Esophagus squamous epithelium (tissue), 5 donors: ENCODE measurements around the gene RPP38. TPM values are rescaled to one million over a fixed set of nuclear protein-coding genes. Genes with fewer than 3 reads are reported as not detected.

Experiments
- DNase-seq: peaks from one replicate; lab custom pipeline; 2025; lab: John Stamatoyannopoulos, UW
- H3K27ac ChIP-seq, 4 donors: fragments of 200-600 bp; sonication (generic); one replicate each; pipeline ENCODE4 v1.5.1; 2016 to 2019; ENCODE audit warnings: mild to moderate bottlenecking in 1 of 4
- H3K27me3 ChIP-seq, 4 donors: fragments of 200-600 bp; sonication (generic); 1 replicate in 3 of 4; 2 replicates in 1 of 4; pipeline versions ENCODE4 v1.5.1 to v1.6.0; 2017 to 2021; ENCODE audit warnings: antibody characterized with exemption in 1 of 4
- H3K36me3 ChIP-seq, 3 donors: fragments of 200-600 bp; sonication (generic); one replicate each; pipeline ENCODE4 v1.5.1; 2016 to 2019
- H3K4me1 ChIP-seq, 3 donors: fragments of 200-600 bp; sonication (generic); one replicate each; pipeline ENCODE4 v1.5.1; 2017 to 2019
- H3K4me3 ChIP-seq, 4 donors: fragments of 200-600 bp; sonication (generic); 1 replicate in 3 of 4; 2 replicates in 1 of 4; pipeline ENCODE4 v1.5.1; 2016 to 2019; ENCODE audit warnings: mild to moderate bottlenecking in 2 of 4, moderate library complexity in 1 of 4
- H3K9me3 ChIP-seq, 3 donors: fragments of 200-600 bp; sonication (generic); one replicate each; pipeline ENCODE4 v1.5.1; 2016 to 2019
- CTCF ChIP-seq, 6 experiments: fragments of 450-650 bp in 4 of 6; fragments of 200-600 bp in 2 of 6; sonication (generic) in 2 of 6; IDR thresholded peaks; one replicate each; pipeline ENCODE4 v1.5.1; 2016 to 2019; ENCODE audit warnings: antibody characterized with exemption in 6 of 6, mild to moderate bottlenecking in 4 of 6, moderate library complexity in 4 of 6
- POLR2A ChIP-seq, 4 donors: fragments of 450-650 bp; IDR thresholded peaks; one replicate each; pipeline ENCODE4 v1.6.1; 2017; ENCODE audit warnings: antibody characterized with exemption in 4 of 4, mild to moderate bottlenecking in 4 of 4, moderate library complexity in 3 of 4
- WGBS, 2 donors: methylation state at CpG; one replicate each; pipeline ENCODE4 v1.1.5; 2018; 5-methylcytosine and 5-hydroxymethylcytosine counted together
- intact Hi-C: fragments of 100-400 bp; cut with DNase I; formaldehyde crosslinking; loops from one replicate; pipeline ENCODE4 v1.15.0; 2022
- total RNA-seq, 4 donors: library from RNA; depleted of rRNA; stranded (reverse); fragments of >200 nt; gene quantifications; one replicate each; pipeline ENCODE4 v1.1.0, GENCODE V29; 2016
- donor health status: DM: yes; HTN: yes; CAD: no.

Gene RPP38
- total RNA-seq, 4 donors from 2014 or later = 10.8 to 21.0 (median 14.8) TPM

- TF ChIP-seq POLR2A (IDR thresholded peaks at IDR 0.05) (no peak), CTCF (IDR thresholded peaks at IDR 0.05) (no peak)
- 89 to 91% methylated on average over 4 of the region's 4 CpGs for WGBS, 2 donors
- H3K4me1 ChIP-seq = peaks cover 16 to 33% (median 21%) of the 10 kb centered on the region in 3 donors
- H3K9me3 ChIP-seq = no peaks in the 10 kb centered on the region
- no peak for DNase-seq
- intact Hi-C loops = loop anchor here (10.0 kb wide), 1 partner anchor 145 kb away; the partner anchor contains the start of genes DCLRE1C and MEIG1
- no peak overlapping the region for H3K4me3 ChIP-seq
- peaks cover 0 to 43% (median 21%) of the 10 kb centered on the region in 3 donors for H3K36me3 ChIP-seq
- no peak overlapping the region for H3K27ac ChIP-seq
- H3K27me3 ChIP-seq = no peaks in the 10 kb centered on the region
These were observed 2.7 kb downstream of the RPP38 start for GRCh38 chr10:15099886-15100285.

GRCh38 chr10:15103513-15103912, 6.4 kb downstream of the RPP38 start:
- peaks cover 8 to 26% (median 13%) of the 10 kb centered on the region in 3 donors for H3K4me1 ChIP-seq
- H3K36me3 ChIP-seq = peaks cover 0 to 77% (median 23%) of the 10 kb centered on the region in 3 donors
- H3K4me3 ChIP-seq = no peak overlapping the region
- DNase-seq = no peak
- H3K27ac ChIP-seq = no peak overlapping the region
- 87 to 93% methylated on average over 8 to 9 of the region's 9 CpGs for WGBS, 2 donors
- TF ChIP-seq CTCF (IDR thresholded peaks at IDR 0.05) = no peak
- intact Hi-C loops = no loop called here
- H3K9me3 ChIP-seq = no peaks in the 10 kb centered on the region
- H3K27me3 ChIP-seq = no peaks in the 10 kb centered on the region

GRCh38 chr10:15106352-15107013, 9.3 kb downstream of the RPP38 start:
- peaks cover 0 to 97% (median 22%) of the 10 kb centered on the region in 3 donors for H3K36me3 ChIP-seq
- DNase-seq = peak; percentile 2
- 43% methylated on average over 8 of the region's 8 CpGs for WGBS, 2 donors
- no peak overlapping the region for H3K4me3 ChIP-seq
- peak overlapping the region in 1 of 4 donors; percentile 3 for H3K27ac ChIP-seq
- H3K9me3 ChIP-seq = no peaks in the 10 kb centered on the region
- no peak for TF ChIP-seq POLR2A (IDR thresholded peaks at IDR 0.05)
- TF ChIP-seq CTCF (IDR thresholded peaks at IDR 0.05) = peak; percentile 68 to 93 (median 86)
- H3K4me1 ChIP-seq = peaks cover 0 to 7% (median 0%) of the 10 kb centered on the region in 3 donors
- H3K27me3 ChIP-seq = no peaks in the 10 kb centered on the region
- intact Hi-C loops = no loop called here

- H3K36me3 ChIP-seq = peaks cover 4 to 87% (median 7%) of the 10 kb centered on the region in 3 donors
- no peaks in the 10 kb centered on the region for H3K4me1 ChIP-seq
- no peak overlapping the region for H3K27ac ChIP-seq
- 93 to 94% methylated on average over 13 of the region's 13 CpGs for WGBS, 2 donors
- H3K4me3 ChIP-seq = no peak overlapping the region
- no peak for DNase-seq
- no peak for TF ChIP-seq CTCF (IDR thresholded peaks at IDR 0.05)
- TF ChIP-seq POLR2A (IDR thresholded peaks at IDR 0.05) = no peak
- H3K27me3 ChIP-seq = no peaks in the 10 kb centered on the region
- intact Hi-C loops = no loop called here
- no peaks in the 10 kb centered on the region for H3K9me3 ChIP-seq
These were observed 15.5 kb downstream of the RPP38 start for GRCh38 chr10:15112657-15113056.

- intact Hi-C loops = no loop called here
- H3K27me3 ChIP-seq = no peaks in the 10 kb centered on the region
- no peak overlapping the region for H3K4me3 ChIP-seq
- DNase-seq = no peak
- no peaks in the 10 kb centered on the region for H3K9me3 ChIP-seq
- peaks cover 4 to 87% (median 7%) of the 10 kb centered on the region in 3 donors for H3K36me3 ChIP-seq
- no peaks in the 10 kb centered on the region for H3K4me1 ChIP-seq
- TF ChIP-seq POLR2A (IDR thresholded peaks at IDR 0.05) (no peak), CTCF (IDR thresholded peaks at IDR 0.05) (no peak)
- no peak overlapping the region for H3K27ac ChIP-seq
- WGBS, 2 donors = 88 to 95% methylated on average over 4 of the region's 4 CpGs
These were observed 16.6 kb downstream of the RPP38 start for GRCh38 chr10:15113766-15114165.
